B cell (primary cell): ENCODE results near the gene RDH5.

Source experiments
- CTCF ChIP-seq: fragments of 200-600 bp; IDR thresholded peaks from one replicate; pipeline ENCODE4 v1.8.0; 2022; ENCODE audit warnings: antibody characterized with exemption, mild to moderate bottlenecking
- EZH2 ChIP-seq: IDR thresholded peaks from 2 replicates; pipeline ENCODE4 v1.6.1; 2012; ENCODE audit warnings: borderline replicate concordance, low read depth, mild to moderate bottlenecking, moderate library complexity, low read length; ENCODE audit not compliant: insufficient read depth, poor library complexity, severe bottlenecking

- TF ChIP-seq CTCF (no peak), EZH2 (no peak)
Measured at GRCh38 chr12:55671746-55672145, 48.4 kb upstream of the RDH5 start.
